Progenitor cell of endocrine pancreas (in vitro differentiated cells): ENCODE measurements around the gene GARIN3. TPM values are rescaled to one million over a fixed set of nuclear protein-coding genes. Genes with fewer than 3 reads are reported as not detected.
"Not testable (repeated sequence)": the region's sequence is repeated elsewhere in the genome, so short reads cannot be mapped to it uniquely, and the experiment has no call there.

Experiments used
- DNase-seq: peaks from one replicate; pipeline ENCODE4 v3.0.0; 2021; ENCODE audit warnings: low spot score; ENCODE audit not compliant: unreplicated experiment
- H3K27ac Mint-ChIP-seq: 2 replicates; pipeline ENCODE4 v1.8.0; 2021; ENCODE audit warnings: mild to moderate bottlenecking, moderate library complexity, mixed read lengths
- H3K27me3 Mint-ChIP-seq: 2 replicates; pipeline ENCODE4 v1.8.0; 2021; ENCODE audit warnings: mixed read lengths
- H3K36me3 Mint-ChIP-seq: 2 replicates; pipeline ENCODE4 v1.8.0; 2022; ENCODE audit warnings: mixed read lengths; ENCODE audit not compliant: insufficient read depth
- H3K4me1 Mint-ChIP-seq: 2 replicates; pipeline ENCODE4 v1.8.0; 2021; ENCODE audit warnings: low read depth, mixed read lengths
- H3K4me3 Mint-ChIP-seq: 2 replicates; pipeline ENCODE4 v1.8.0; 2021; ENCODE audit warnings: low read depth, mild to moderate bottlenecking, moderate library complexity, mixed read lengths
- H3K9me3 Mint-ChIP-seq: 2 replicates; pipeline ENCODE4 v1.8.0; 2021; ENCODE audit warnings: low read depth, mixed read lengths
- total RNA-seq: library from RNA; stranded (reverse); gene quantifications from 2 replicates; pipeline ENCODE4 v1.2.1, GENCODE V29; 2021
- TF ChIP-seq, protein P1 (sequence below): fragments of 200-600 bp; sonication (generic); IDR thresholded peaks from one replicate; pipeline ENCODE4 v1.5.0; 2021; ENCODE audit warnings: antibody characterized with exemption, mild to moderate bottlenecking; ENCODE audit not compliant: unreplicated experiment

Gene GARIN3
- total RNA-seq, 1 donor from 2014 or later = not detected

DNA sequence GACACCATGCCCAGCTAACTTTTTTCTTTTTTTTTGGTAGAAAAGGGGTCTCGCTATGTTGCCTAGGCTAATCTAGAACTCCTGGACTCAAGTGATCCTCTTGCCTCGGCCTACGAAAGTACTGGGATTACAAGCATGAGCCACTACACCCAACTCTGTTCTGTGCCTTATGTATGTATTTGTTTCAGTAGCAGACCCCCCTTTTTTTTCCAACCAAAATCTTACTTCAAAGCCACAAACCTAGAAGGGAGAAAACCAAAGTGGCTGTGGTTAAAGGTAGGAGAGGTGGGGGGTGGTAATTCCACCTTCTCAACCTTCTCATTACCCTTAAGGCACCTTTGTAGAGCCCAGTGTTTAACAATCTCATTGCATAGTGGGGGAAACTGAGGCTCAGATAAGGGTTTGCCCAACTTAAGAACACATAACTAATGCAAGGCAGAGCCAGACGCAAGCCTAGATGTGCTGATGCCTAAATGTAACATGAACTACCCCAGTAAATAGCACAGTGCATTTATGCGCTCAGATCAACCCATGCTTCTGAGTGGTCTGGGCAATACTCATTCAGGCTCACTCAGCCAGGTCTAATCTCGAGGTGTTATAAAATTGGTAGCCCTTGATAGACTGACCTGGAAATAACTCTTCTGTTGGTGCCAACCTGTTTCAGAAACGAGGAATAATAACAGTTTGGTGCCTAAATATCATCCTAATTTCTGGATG, 47.6 kb upstream of the GARIN3 start:
- H3K9me3 Mint-ChIP-seq = no peaks in the 10 kb centered on the region
- no peak overlapping the region for H3K4me3 Mint-ChIP-seq
- TF ChIP-seq, protein P1, sequence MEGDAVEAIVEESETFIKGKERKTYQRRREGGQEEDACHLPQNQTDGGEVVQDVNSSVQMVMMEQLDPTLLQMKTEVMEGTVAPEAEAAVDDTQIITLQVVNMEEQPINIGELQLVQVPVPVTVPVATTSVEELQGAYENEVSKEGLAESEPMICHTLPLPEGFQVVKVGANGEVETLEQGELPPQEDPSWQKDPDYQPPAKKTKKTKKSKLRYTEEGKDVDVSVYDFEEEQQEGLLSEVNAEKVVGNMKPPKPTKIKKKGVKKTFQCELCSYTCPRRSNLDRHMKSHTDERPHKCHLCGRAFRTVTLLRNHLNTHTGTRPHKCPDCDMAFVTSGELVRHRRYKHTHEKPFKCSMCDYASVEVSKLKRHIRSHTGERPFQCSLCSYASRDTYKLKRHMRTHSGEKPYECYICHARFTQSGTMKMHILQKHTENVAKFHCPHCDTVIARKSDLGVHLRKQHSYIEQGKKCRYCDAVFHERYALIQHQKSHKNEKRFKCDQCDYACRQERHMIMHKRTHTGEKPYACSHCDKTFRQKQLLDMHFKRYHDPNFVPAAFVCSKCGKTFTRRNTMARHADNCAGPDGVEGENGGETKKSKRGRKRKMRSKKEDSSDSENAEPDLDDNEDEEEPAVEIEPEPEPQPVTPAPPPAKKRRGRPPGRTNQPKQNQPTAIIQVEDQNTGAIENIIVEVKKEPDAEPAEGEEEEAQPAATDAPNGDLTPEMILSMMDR = no peak
- H3K27me3 Mint-ChIP-seq = peaks cover 2% of the 10 kb centered on the region
- H3K4me1 Mint-ChIP-seq = no peaks in the 10 kb centered on the region
- no peak for DNase-seq
- no peaks in the 10 kb centered on the region for H3K36me3 Mint-ChIP-seq
- H3K27ac Mint-ChIP-seq = no peak overlapping the region

DNA sequence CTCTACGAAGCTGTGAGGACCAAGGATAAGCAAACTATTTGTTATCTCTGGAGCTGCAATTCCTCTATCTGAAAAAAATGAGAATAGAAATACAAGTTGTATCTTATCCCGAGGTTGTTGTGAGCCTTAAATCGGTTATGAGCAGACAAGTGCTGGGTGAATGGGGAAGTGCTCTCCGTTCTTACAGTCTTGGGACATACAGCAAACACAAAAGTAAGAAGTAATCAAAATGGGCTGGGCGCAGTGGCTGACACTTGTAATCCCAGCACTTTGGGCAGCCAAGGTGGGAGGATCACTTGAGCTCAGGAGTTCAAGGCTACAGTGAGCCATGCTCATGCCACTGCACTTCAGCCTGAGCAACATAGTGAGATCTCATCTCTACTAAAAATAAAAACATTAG, 46.2 kb upstream of the GARIN3 start:
- H3K9me3 Mint-ChIP-seq = no peaks in the 10 kb centered on the region
- H3K36me3 Mint-ChIP-seq = no peaks in the 10 kb centered on the region
- no peak overlapping the region for H3K4me3 Mint-ChIP-seq
- H3K27ac Mint-ChIP-seq = no peak overlapping the region
- no peaks in the 10 kb centered on the region for H3K4me1 Mint-ChIP-seq
- H3K27me3 Mint-ChIP-seq = no peaks in the 10 kb centered on the region
- TF ChIP-seq, protein P1 = no peak
- DNase-seq = no peak

DNA sequence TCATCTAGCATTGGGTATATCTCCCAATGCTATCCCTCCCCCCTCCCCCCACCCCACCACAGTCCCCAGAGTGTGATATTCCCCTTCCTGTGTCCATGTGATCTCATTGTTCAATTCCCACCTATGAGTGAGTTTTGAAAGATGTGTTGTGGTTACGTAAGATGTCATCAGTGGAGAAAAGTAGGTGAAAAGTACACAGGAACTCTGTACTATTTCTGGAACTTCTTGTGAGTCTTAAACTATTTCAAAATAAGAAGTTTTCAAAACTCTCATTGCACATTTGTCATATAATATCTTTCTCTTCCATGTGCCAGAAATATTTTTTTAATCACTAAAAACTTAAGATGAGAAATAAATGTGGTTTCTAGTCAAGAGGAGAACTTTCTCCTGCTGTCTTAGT, 44.6 kb upstream of the GARIN3 start:
- not testable (repeated sequence) for H3K27ac Mint-ChIP-seq, H3K36me3 Mint-ChIP-seq, H3K27me3 Mint-ChIP-seq, H3K4me3 Mint-ChIP-seq, DNase-seq, H3K4me1 Mint-ChIP-seq, H3K9me3 Mint-ChIP-seq

DNA sequence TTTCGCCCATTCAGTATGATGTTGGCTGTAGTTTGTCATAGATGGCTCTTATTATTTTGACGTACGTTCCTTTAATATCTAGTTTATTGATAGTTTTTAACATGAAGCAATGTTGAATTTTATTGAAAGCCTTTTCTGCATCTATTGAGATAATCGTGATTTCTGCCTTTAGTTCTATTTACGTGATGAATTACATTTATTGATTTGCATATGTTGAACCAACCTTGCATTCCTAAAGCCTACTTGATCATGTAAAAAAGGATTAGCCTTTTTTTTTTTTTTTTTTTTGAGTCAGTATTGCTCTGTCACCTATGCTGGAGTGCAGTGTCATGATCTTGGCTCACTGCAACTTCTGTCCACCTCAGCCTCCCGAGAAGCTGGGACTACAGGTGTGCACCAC, 39.6 kb upstream of the GARIN3 start:
- Mint-ChIP-seq H3K4me1 (no peaks in the 10 kb centered on the region), H3K36me3 (no peaks in the 10 kb centered on the region), H3K4me3 (no peak overlapping the region), H3K27me3 (no peaks in the 10 kb centered on the region), H3K27ac (no peak overlapping the region), H3K9me3 (peaks cover 4% of the 10 kb centered on the region)
- no peak for DNase-seq
- TF ChIP-seq, protein P1 = no peak

DNA sequence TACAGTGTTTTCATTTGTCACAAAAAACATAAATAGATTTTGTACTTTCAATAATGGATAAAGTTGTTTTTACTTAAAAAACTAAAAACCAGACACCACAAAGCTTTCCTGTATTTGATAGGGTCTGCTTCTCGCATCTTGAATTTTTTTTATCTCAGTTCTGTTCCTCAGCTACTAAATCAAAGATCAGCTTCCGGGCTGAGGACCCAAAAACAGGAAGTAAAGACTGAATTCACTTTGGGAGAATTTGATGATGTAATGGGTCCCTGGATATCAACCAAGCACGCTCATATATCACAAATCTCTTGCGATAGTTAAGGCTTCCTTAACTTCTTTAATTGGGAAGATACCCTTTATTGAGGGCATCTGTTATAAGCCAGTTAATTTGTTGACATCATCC, 38.7 kb upstream of the GARIN3 start:
- no peak for DNase-seq
- Mint-ChIP-seq H3K36me3 (no peaks in the 10 kb centered on the region), H3K4me1 (no peaks in the 10 kb centered on the region), H3K9me3 (peaks cover 4% of the 10 kb centered on the region), H3K4me3 (no peak overlapping the region), H3K27ac (no peak overlapping the region), H3K27me3 (no peaks in the 10 kb centered on the region)
- TF ChIP-seq, protein P1 = no peak

DNA sequence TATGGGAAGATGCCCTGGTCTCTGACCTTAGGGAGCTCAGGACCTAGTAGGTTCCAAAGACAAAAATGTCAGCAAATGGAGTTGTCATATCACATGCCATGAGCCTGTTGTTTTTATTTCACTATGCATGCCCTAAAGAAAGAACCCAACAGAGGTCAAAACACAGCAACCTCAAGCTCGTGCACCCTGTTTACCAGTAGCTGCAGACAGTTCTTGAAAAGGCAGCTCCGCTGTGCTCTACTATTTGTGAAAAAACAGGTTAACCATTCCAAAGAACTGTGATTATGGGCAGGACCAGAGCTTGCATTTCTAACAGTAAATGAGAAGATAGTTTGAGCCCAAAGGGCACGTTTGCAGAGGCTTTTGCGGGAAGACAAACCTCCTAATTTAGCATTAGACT, 37.4 kb upstream of the GARIN3 start:
- no peak for DNase-seq
- Mint-ChIP-seq H3K36me3 (no peaks in the 10 kb centered on the region), H3K4me1 (no peaks in the 10 kb centered on the region), H3K4me3 (no peak overlapping the region), H3K27me3 (no peaks in the 10 kb centered on the region), H3K27ac (no peak overlapping the region), H3K9me3 (peaks cover 4% of the 10 kb centered on the region)
- TF ChIP-seq, protein P1 = no peak
